SK-N-SH treated with all-trans-retinoic acid at 6 μM for 48 hours (cell line): Measurements from ENCODE around the gene MADD.

Source experiments
- ATAC-seq: fragments of 200-7000 bp; cut with Tn5 transposase; 3 replicates; pipeline ENCODE4 v1.9.1; 2020; ENCODE audit warnings: mild to moderate bottlenecking, moderate library complexity
- ARNTL ChIP-seq: fragments of 450-650 bp; formaldehyde crosslinking; IDR thresholded peaks from 2 replicates; pipeline ENCODE4 v1.5.0; 2020; ENCODE audit warnings: low read depth, mild to moderate bottlenecking, moderate library complexity, borderline replicate concordance
- BACH2 ChIP-seq: fragments of 250-450 bp; sonication (Bioruptor Pico); IDR thresholded peaks from 2 replicates; pipeline ENCODE4 v1.9.0; 2021; ENCODE audit warnings: mild to moderate bottlenecking, borderline replicate concordance
- CSDC2 ChIP-seq: fragments of 250-450 bp; sonication (Bioruptor Pico); IDR thresholded peaks from 2 replicates; pipeline ENCODE4 v1.5.0; 2020; ENCODE audit warnings: mild to moderate bottlenecking, moderate library complexity
- ESRRG ChIP-seq: fragments of 250-450 bp; sonication (Bioruptor Pico); IDR thresholded peaks from 2 replicates; pipeline ENCODE4 v1.6.1; 2021; ENCODE audit warnings: mild to moderate bottlenecking
- GLIS3 ChIP-seq: fragments of 250-450 bp; sonication (Bioruptor Pico); IDR thresholded peaks from 2 replicates; pipeline ENCODE4 v1.5.0; 2020; ENCODE audit warnings: mild to moderate bottlenecking, moderate library complexity
- ISL1 ChIP-seq: fragments of 250-450 bp; sonication (Bioruptor Pico); IDR thresholded peaks from 2 replicates; pipeline ENCODE4 v2.1.2; 2022; ENCODE audit warnings: mild to moderate bottlenecking, moderate library complexity
- OSR1 ChIP-seq: fragments of 250-450 bp; sonication (Bioruptor Pico); IDR thresholded peaks from 2 replicates; pipeline ENCODE4 v1.8.0; 2022; ENCODE audit warnings: moderate library complexity, mild to moderate bottlenecking, inconsistent platforms
- TCF4 ChIP-seq: fragments of 250-450 bp; sonication (Bioruptor Pico); IDR thresholded peaks from 2 replicates; pipeline ENCODE4 v1.8.0; 2021; ENCODE audit warnings: mild to moderate bottlenecking, moderate library complexity, borderline replicate concordance
- ZC3H10 ChIP-seq: fragments of 250-450 bp; sonication (Bioruptor Pico); IDR thresholded peaks from 2 replicates; pipeline ENCODE4 v1.5.1; 2021; ENCODE audit warnings: mild to moderate bottlenecking, moderate library complexity
- ZFP3 ChIP-seq: fragments of 250-450 bp; sonication (Bioruptor Pico); IDR thresholded peaks from 2 replicates; pipeline ENCODE4 v1.5.0; 2020; ENCODE audit warnings: mild to moderate bottlenecking, moderate library complexity
- ZFP30 ChIP-seq: fragments of 450-650 bp; formaldehyde crosslinking; IDR thresholded peaks from 2 replicates; pipeline ENCODE4 v1.5.0; 2022; ENCODE audit warnings: mild to moderate bottlenecking, moderate library complexity
- ZNF565 ChIP-seq: fragments of 450-650 bp; formaldehyde crosslinking; conservative IDR thresholded peaks from 2 replicates; pipeline ENCODE4 v1.5.0; 2020; ENCODE audit warnings: low read depth, mild to moderate bottlenecking, moderate library complexity
- ZNF70 ChIP-seq: fragments of 450-650 bp; formaldehyde crosslinking; IDR thresholded peaks from 2 replicates; pipeline ENCODE4 v1.5.0; 2020; ENCODE audit warnings: mild to moderate bottlenecking, moderate library complexity
- ZNF8 ChIP-seq: fragments of 450-650 bp; formaldehyde crosslinking; IDR thresholded peaks from 2 replicates; pipeline ENCODE4 v1.5.0; 2020; ENCODE audit warnings: mild to moderate bottlenecking, moderate library complexity
- TF ChIP-seq, protein P1 (sequence below): fragments of 250-450 bp; sonication (Bioruptor Pico); IDR thresholded peaks from 2 replicates; pipeline ENCODE4 v1.5.0; 2020; ENCODE audit warnings: mild to moderate bottlenecking, moderate library complexity
- TF ChIP-seq, protein P2 (sequence below): fragments of 250-450 bp; sonication (Bioruptor Pico); IDR thresholded peaks from 2 replicates; pipeline ENCODE4 v1.5.1; 2020; ENCODE audit warnings: low read depth, mild to moderate bottlenecking, moderate library complexity
- TF ChIP-seq, protein P3 (sequence below): fragments of 250-450 bp; sonication (Bioruptor Pico); IDR thresholded peaks from 2 replicates; pipeline ENCODE4 v1.8.0; 2020; ENCODE audit warnings: mild to moderate bottlenecking, moderate library complexity, borderline replicate concordance
- TF ChIP-seq, protein P4 (sequence below): fragments of 250-450 bp; sonication (Bioruptor Pico); IDR thresholded peaks from 2 replicates; pipeline ENCODE4 v1.8.0; 2021; ENCODE audit warnings: low read depth, mild to moderate bottlenecking, moderate library complexity, borderline replicate concordance
- TF ChIP-seq, protein P5 (sequence below): fragments of 250-450 bp; sonication (Bioruptor Pico); IDR thresholded peaks from 2 replicates; pipeline ENCODE4 v1.5.1; 2021; ENCODE audit warnings: mild to moderate bottlenecking, moderate library complexity

MADD gene

DNA sequence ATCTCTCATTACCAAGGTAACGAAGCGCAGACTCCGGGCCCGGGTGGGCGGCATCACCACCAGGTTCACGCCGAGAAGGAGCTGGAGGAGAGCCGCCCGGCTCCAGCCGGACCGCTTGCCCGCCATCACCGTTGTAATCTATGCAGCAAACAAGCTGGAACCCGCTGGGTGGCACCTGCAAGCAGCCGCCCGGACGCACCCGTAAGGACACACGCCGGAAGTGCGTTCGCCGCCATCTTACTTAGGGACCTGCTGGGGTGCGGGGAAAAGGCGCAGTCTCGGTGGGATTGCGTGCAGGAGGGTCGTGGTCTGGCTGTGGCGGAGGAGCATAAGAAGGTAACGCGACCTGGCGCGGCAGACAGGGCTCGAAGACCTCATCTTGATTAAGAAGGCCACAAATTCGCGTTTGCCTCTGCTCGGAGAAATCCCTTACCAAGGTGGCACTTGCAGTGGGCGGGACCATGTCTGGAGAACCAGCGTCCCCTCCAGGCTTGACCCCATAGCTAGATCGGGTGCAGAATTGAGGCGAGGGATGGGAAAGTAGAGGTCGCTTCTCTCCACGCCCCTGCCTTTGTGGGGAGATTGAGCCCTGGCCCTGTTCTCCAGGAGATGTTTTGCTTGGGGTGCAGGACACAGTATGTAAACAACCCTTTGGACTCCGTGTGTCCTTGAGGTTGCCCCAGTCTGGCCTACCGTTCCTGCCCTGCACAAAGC, 21.1 kb upstream of the MADD start, which contains the start of gene ACP2 (continued):
- TF ChIP-seq, protein P1, sequence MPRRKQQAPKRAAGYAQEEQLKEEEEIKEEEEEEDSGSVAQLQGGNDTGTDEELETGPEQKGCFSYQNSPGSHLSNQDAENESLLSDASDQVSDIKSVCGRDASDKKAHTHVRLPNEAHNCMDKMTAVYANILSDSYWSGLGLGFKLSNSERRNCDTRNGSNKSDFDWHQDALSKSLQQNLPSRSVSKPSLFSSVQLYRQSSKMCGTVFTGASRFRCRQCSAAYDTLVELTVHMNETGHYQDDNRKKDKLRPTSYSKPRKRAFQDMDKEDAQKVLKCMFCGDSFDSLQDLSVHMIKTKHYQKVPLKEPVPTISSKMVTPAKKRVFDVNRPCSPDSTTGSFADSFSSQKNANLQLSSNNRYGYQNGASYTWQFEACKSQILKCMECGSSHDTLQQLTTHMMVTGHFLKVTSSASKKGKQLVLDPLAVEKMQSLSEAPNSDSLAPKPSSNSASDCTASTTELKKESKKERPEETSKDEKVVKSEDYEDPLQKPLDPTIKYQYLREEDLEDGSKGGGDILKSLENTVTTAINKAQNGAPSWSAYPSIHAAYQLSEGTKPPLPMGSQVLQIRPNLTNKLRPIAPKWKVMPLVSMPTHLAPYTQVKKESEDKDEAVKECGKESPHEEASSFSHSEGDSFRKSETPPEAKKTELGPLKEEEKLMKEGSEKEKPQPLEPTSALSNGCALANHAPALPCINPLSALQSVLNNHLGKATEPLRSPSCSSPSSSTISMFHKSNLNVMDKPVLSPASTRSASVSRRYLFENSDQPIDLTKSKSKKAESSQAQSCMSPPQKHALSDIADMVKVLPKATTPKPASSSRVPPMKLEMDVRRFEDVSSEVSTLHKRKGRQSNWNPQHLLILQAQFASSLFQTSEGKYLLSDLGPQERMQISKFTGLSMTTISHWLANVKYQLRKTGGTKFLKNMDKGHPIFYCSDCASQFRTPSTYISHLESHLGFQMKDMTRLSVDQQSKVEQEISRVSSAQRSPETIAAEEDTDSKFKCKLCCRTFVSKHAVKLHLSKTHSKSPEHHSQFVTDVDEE (CRISPR knock-in tag), result peak; percentile 85; the same call in 1 of the 2 replicates
- TF ChIP-seq GLIS3 (CRISPR knock-in tag) (no peak), ARNTL (CRISPR knock-in tag) (no peak), ZFP30 (CRISPR knock-in tag) (no peak), ISL1 (CRISPR knock-in tag) (no peak), ZNF70 (CRISPR knock-in tag) (no peak)
- TF ChIP-seq, protein P2, sequence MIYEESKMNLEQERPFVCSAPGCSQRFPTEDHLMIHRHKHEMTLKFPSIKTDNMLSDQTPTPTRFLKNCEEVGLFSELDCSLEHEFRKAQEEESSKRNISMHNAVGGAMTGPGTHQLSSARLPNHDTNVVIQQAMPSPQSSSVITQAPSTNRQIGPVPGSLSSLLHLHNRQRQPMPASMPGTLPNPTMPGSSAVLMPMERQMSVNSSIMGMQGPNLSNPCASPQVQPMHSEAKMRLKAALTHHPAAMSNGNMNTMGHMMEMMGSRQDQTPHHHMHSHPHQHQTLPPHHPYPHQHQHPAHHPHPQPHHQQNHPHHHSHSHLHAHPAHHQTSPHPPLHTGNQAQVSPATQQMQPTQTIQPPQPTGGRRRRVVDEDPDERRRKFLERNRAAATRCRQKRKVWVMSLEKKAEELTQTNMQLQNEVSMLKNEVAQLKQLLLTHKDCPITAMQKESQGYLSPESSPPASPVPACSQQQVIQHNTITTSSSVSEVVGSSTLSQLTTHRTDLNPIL (CRISPR knock-in tag), result no peak

DNA sequence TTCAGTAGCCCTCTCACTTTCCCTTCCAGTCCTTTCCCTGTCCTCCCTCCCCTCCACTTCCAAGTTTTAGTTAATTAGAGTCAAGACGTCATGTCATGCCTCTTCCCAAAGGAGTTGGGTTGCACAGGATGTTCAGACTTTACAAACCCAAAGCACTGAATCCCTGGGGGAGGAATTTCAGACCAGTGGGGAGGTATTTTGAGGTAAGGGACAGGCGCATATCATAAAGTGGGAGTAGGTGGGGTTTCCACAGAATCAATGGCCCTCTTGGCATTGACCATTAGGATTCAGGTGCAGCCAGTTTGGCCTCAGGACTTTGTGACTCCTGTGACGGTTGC, 20.6 kb upstream of the MADD start:
- TF ChIP-seq CSDC2 (CRISPR knock-in tag), result no peak
- TF ChIP-seq GLIS3 (CRISPR knock-in tag), result no peak
- TF ChIP-seq, protein P3, sequence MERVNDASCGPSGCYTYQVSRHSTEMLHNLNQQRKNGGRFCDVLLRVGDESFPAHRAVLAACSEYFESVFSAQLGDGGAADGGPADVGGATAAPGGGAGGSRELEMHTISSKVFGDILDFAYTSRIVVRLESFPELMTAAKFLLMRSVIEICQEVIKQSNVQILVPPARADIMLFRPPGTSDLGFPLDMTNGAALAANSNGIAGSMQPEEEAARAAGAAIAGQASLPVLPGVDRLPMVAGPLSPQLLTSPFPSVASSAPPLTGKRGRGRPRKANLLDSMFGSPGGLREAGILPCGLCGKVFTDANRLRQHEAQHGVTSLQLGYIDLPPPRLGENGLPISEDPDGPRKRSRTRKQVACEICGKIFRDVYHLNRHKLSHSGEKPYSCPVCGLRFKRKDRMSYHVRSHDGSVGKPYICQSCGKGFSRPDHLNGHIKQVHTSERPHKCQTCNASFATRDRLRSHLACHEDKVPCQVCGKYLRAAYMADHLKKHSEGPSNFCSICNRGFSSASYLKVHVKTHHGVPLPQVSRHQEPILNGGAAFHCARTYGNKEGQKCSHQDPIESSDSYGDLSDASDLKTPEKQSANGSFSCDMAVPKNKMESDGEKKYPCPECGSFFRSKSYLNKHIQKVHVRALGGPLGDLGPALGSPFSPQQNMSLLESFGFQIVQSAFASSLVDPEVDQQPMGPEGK (CRISPR knock-in tag), result no peak
- no peak for TF ChIP-seq ZC3H10 (CRISPR knock-in tag)
- TF ChIP-seq ZNF8, result no peak
- TF ChIP-seq, protein P1 (CRISPR knock-in tag), result no peak
- no peak for TF ChIP-seq ZNF565
- TF ChIP-seq ARNTL (CRISPR knock-in tag), result no peak
- TF ChIP-seq, protein P4, sequence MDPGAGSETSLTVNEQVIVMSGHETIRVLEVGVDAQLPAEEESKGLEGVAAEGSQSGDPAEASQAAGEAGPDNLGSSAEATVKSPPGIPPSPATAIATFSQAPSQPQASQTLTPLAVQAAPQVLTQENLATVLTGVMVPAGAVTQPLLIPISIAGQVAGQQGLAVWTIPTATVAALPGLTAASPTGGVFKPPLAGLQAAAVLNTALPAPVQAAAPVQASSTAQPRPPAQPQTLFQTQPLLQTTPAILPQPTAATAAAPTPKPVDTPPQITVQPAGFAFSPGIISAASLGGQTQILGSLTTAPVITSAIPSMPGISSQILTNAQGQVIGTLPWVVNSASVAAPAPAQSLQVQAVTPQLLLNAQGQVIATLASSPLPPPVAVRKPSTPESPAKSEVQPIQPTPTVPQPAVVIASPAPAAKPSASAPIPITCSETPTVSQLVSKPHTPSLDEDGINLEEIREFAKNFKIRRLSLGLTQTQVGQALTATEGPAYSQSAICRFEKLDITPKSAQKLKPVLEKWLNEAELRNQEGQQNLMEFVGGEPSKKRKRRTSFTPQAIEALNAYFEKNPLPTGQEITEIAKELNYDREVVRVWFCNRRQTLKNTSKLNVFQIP, result no peak
- no peak for TF ChIP-seq ESRRG
- no peak for TF ChIP-seq TCF4
- no peak for TF ChIP-seq OSR1 (CRISPR knock-in tag)
- TF ChIP-seq, protein P5, sequence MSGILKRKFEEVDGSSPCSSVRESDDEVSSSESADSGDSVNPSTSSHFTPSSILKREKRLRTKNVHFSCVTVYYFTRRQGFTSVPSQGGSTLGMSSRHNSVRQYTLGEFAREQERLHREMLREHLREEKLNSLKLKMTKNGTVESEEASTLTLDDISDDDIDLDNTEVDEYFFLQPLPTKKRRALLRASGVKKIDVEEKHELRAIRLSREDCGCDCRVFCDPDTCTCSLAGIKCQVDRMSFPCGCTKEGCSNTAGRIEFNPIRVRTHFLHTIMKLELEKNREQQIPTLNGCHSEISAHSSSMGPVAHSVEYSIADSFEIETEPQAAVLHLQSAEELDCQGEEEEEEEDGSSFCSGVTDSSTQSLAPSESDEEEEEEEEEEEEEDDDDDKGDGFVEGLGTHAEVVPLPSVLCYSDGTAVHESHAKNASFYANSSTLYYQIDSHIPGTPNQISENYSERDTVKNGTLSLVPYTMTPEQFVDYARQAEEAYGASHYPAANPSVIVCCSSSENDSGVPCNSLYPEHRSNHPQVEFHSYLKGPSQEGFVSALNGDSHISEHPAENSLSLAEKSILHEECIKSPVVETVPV (CRISPR knock-in tag), result no peak
- TF ChIP-seq BACH2 (CRISPR knock-in tag), result no peak
- no peak for TF ChIP-seq ZFP3 (CRISPR knock-in tag)
- no peak for ATAC-seq
